IPS DF 6.9 (cell line): ENCODE results near the gene AMPD3.

Experiments
- DNase-seq: peaks from one replicate; pipeline ENCODE4 v3.0.0-alpha.2; 2013; ENCODE audit warnings: low read depth, low spot score
- H3K27ac ChIP-seq: one replicate; pipeline ENCODE4 v1.5.1; 2013; ENCODE audit warnings: low read length, control low read depth
- H3K27me3 ChIP-seq: 2 replicates; pipeline ENCODE4 v1.6.1; 2013; ENCODE audit warnings: mild to moderate bottlenecking, low read length; ENCODE audit not compliant: control insufficient read depth, insufficient read depth
- H3K36me3 ChIP-seq: 2 replicates; pipeline ENCODE4 v1.6.1; 2013; ENCODE audit warnings: low read length; ENCODE audit not compliant: control insufficient read depth, insufficient read depth
- H3K4me1 ChIP-seq: 2 replicates; pipeline ENCODE4 v1.6.1; 2013; ENCODE audit warnings: low read length; ENCODE audit not compliant: control insufficient read depth, insufficient read depth
- H3K4me3 ChIP-seq: 2 replicates; pipeline ENCODE4 v1.5.1; 2013; ENCODE audit warnings: mild to moderate bottlenecking, low read length
- H3K9me3 ChIP-seq: 2 replicates; pipeline ENCODE4 v1.6.1; 2013; ENCODE audit warnings: low read length, inconsistent platforms; ENCODE audit not compliant: control insufficient read depth, insufficient read depth
- WGBS: extraction: QIAGEN DNeasy Blood & Tissue Kit; methylation state at CpG from one replicate; pipeline ENCODE4 v1.1.7; 2013; ENCODE audit warnings: mixed read lengths, missing lambda C conversion rate; ENCODE audit not compliant: insufficient read length, insufficient coverage; 5-methylcytosine and 5-hydroxymethylcytosine counted together

AMPD3 gene

DNA sequence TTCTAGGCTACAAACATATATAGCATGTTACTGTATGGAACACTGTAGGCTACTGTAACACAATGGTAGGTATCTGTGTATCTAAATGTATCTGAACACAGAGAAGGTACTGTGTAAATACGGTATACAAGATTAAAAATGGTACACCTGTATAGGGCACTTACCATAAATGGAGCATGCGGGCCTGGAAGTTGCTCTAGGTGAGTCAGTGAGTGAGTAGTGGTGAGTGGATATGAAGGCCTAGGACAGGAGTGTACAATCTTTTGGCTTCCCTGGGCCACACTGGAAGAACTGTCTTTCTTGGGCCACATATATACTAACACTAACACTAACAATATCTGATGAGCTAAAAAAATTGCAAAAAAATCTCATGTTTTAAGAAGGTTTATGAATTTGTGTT lies 64.6 kb downstream of the AMPD3 start:
- Histone ChIP-seq H3K36me3 (no peaks in the 10 kb centered on the region), H3K27ac (no peak overlapping the region), H3K27me3 (no peaks in the 10 kb centered on the region), H3K4me3 (no peak overlapping the region), H3K9me3 (no peaks in the 10 kb centered on the region), H3K4me1 (no peaks in the 10 kb centered on the region; the same call in 1 of the 2 replicates)
- WGBS = no CpG with 5 or more reads among the region's 2 CpGs
- DNase-seq = no peak

DNA sequence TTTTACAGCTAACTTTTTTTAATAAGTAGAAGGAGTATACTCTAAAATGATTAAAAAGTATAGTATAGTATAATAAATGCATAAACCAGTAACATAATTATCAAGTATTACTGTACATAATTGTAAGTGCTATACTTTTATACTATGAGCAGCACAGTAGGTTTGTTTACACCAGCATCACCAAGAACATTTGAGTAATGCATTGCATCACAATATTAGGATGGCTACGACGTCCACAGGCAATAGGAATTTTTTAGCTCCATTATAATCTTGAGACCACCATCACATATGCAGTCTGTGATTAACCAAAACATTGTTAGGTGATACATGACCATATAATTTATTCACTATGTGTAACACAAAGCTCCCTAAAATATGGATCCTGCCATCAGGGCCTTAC lies 65.5 kb downstream of the AMPD3 start:
- H3K4me1 ChIP-seq = no peaks in the 10 kb centered on the region; the same call in 1 of the 2 replicates
- no peaks in the 10 kb centered on the region for H3K36me3 ChIP-seq
- H3K4me3 ChIP-seq = no peak overlapping the region
- no peak for DNase-seq
- H3K27ac ChIP-seq = no peak overlapping the region
- no peaks in the 10 kb centered on the region for H3K9me3 ChIP-seq
- no peaks in the 10 kb centered on the region for H3K27me3 ChIP-seq
- no CpG with 5 or more reads among the region's 2 CpGs for WGBS

DNA sequence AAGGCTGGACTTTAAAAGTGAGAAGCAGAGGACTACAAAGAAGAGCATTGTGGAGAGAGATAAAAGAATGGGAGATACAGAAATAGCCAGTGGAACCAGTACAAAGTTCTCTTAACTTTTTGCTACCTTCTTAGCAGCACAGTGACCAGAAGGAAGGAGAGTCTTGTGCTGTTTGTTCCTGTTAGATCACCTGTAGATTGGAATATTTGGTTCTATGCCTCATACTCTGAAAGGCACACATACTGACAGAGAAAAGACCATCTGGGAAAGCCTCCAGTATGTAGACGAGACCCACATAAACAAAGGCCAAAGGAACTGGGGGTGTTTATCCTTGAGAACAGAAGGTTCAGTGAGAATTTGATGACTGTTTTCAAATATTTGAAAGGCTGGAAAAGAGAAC lies 67.2 kb downstream of the AMPD3 start:
- Histone ChIP-seq H3K36me3 (no peaks in the 10 kb centered on the region), H3K9me3 (no peaks in the 10 kb centered on the region)
- WGBS = no CpG with 5 or more reads among the region's 1 CpG

DNA sequence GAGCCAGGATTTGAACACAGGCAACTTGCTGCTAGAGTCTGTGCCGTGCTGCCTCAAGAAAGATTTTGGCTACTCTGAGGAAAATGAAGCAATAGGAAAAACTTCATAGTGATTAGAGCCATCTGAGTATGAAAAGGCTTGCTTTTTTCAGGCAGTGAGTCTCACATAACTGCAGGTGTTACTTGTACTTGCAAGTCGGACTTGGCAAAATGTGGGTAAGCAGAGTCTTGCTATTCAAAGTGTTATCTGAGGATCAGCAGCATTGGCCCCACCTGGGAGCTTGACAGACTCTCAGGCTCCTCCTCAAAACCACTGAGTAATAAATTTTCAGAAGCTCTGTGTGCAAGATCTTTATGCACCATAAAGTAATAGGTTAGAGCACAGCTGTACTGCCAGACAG lies 67.9 kb downstream of the AMPD3 start:
- no CpG with 5 or more reads among the region's 2 CpGs for WGBS
- Histone ChIP-seq H3K4me3 (no peak overlapping the region), H3K36me3 (no peaks in the 10 kb centered on the region), H3K9me3 (no peaks in the 10 kb centered on the region), H3K27ac (no peak overlapping the region), H3K27me3 (no peaks in the 10 kb centered on the region), H3K4me1 (no peaks in the 10 kb centered on the region)
- DNase-seq = no peak

More for the DNA sequence above, 67.2 kb downstream of the AMPD3 start:
- Histone ChIP-seq H3K4me1 (no peaks in the 10 kb centered on the region), H3K4me3 (no peak overlapping the region), H3K27ac (no peak overlapping the region), H3K27me3 (no peaks in the 10 kb centered on the region)
- DNase-seq = no peak

DNA sequence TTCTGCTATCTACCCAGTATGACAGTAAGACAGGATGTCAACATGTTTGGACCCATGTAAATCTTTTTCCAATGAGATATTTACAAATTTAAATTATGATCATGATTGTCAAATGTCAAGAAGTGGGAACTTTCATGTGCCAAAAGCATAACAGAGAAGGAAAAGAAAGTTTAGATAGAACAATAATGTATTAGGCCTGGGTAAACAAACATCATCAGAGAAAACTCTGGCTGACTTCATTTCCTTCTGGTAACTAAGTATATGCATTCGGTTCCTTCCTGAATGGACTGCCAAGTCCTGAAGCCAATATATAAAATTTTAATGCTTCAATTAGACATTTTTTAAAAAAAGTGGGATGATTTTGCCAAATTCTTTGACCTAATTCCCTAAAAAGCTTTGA lies 69.4 kb downstream of the AMPD3 start:
- Histone ChIP-seq H3K9me3 (no peaks in the 10 kb centered on the region), H3K4me3 (no peak overlapping the region), H3K27ac (no peak overlapping the region), H3K27me3 (no peaks in the 10 kb centered on the region), H3K4me1 (no peaks in the 10 kb centered on the region), H3K36me3 (no peaks in the 10 kb centered on the region)
- DNase-seq = no peak
- no CpG with 5 or more reads among the region's 1 CpG for WGBS

GRCh38 chr11:10526974-10527918 lies 72.2 kb downstream of the AMPD3 start:
- Histone ChIP-seq H3K27me3 (no peaks in the 10 kb centered on the region), H3K4me3 (no peak overlapping the region), H3K4me1 (no peaks in the 10 kb centered on the region), H3K9me3 (no peaks in the 10 kb centered on the region), H3K36me3 (no peaks in the 10 kb centered on the region), H3K27ac (no peak overlapping the region)
- DNase-seq = no peak
- 100% methylated on average over 1 of the region's 6 CpGs for WGBS

DNA sequence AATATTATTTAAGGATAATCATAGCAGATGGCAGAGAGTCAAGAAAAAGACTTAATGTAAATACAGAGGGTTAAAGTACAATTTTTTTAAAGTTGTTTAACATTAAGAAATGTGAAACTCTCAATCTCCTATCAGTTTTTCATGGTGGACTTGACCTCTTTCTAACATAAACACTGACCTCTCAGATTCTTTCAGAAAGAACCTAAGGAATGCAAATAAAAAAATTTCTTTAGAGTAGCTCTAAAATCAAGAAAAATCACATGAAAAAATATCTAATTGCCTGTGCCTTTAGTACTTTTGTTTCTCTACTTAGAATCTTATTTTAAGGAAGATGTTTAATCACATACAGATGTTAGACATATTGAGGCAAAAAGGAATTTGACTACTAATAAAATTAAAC lies 73.1 kb downstream of the AMPD3 start:
- Histone ChIP-seq H3K27me3 (no peaks in the 10 kb centered on the region), H3K27ac (no peak overlapping the region), H3K4me3 (no peak overlapping the region), H3K4me1 (no peaks in the 10 kb centered on the region), H3K36me3 (no peaks in the 10 kb centered on the region), H3K9me3 (no peaks in the 10 kb centered on the region)
- DNase-seq = no peak

GRCh38 chr11:10529279-10529678 lies 74.2 kb downstream of the AMPD3 start:
- Histone ChIP-seq H3K27ac (no peak overlapping the region), H3K27me3 (no peaks in the 10 kb centered on the region), H3K4me1 (no peaks in the 10 kb centered on the region), H3K4me3 (no peak overlapping the region), H3K36me3 (no peaks in the 10 kb centered on the region), H3K9me3 (no peaks in the 10 kb centered on the region)
- no CpG with 5 or more reads among the region's 2 CpGs for WGBS
- DNase-seq = no peak

DNA sequence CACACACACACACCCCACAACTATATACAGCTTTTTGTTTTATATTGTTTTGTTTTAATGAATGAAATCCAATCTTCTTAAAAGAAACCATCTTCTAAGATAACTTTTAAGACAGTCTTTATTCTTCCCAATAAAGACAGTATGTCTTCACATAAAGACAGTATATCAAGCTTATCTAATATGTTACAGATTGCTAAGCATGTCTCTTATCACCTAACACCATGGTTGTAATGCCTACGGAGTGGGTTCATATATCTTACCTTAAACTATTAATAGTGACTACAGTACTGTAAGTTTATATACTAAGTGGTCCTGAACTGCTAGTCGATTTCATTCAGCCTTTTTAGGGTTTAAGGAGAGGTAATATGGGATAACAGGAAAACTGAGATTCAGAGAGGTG lies 77.5 kb downstream of the AMPD3 start:
- WGBS = no CpG with 5 or more reads among the region's 2 CpGs
- no peaks in the 10 kb centered on the region for H3K9me3 ChIP-seq
- no peaks in the 10 kb centered on the region for H3K36me3 ChIP-seq
- no peak overlapping the region for H3K4me3 ChIP-seq
- no peaks in the 10 kb centered on the region for H3K4me1 ChIP-seq
- DNase-seq = no peak
- no peak overlapping the region for H3K27ac ChIP-seq
- H3K27me3 ChIP-seq = no peaks in the 10 kb centered on the region

- DNase-seq = no peak
- H3K4me1 ChIP-seq = no peaks in the 10 kb centered on the region
- no peaks in the 10 kb centered on the region for H3K9me3 ChIP-seq
- H3K36me3 ChIP-seq = no peaks in the 10 kb centered on the region
- no peak overlapping the region for H3K4me3 ChIP-seq
- no peak overlapping the region for H3K27ac ChIP-seq
- H3K27me3 ChIP-seq = no peaks in the 10 kb centered on the region
Measured at GRCh38 chr11:10533323-10533722, 78.3 kb downstream of the AMPD3 start.

- no peak overlapping the region for H3K4me3 ChIP-seq
- H3K27ac ChIP-seq = no peak overlapping the region
- no peak for DNase-seq
- no peaks in the 10 kb centered on the region for H3K4me1 ChIP-seq
- no peaks in the 10 kb centered on the region for H3K36me3 ChIP-seq
- WGBS = no CpG with 5 or more reads among the region's 2 CpGs
- H3K9me3 ChIP-seq = no peaks in the 10 kb centered on the region
- no peaks in the 10 kb centered on the region for H3K27me3 ChIP-seq
Measured at GRCh38 chr11:10534316-10534715, 79.3 kb downstream of the AMPD3 start.
